Gastrocnemius medialis (tissue), 4 donors: ENCODE measurements around the gene HMX1.

Experiments
- CTCF ChIP-seq, 5 experiments: fragments of 450-650 bp in 3 of 5; fragments of 200-600 bp in 2 of 5; sonication (generic) in 2 of 5; IDR thresholded peaks in 4 of 5; conservative IDR thresholded peaks in 1 of 5; 1 replicate in 4 of 5; 2 replicates in 1 of 5; pipeline ENCODE4 v1.5.1; 2016 to 2019; ENCODE audit warnings: antibody characterized with exemption in 5 of 5, mild to moderate bottlenecking in 3 of 5, moderate library complexity in 3 of 5
- POLR2A ChIP-seq, 2 donors: fragments of 450-650 bp; IDR thresholded peaks; one replicate each; pipeline ENCODE4 v1.6.1; 2017; ENCODE audit warnings: antibody characterized with exemption in 2 of 2, mild to moderate bottlenecking in 2 of 2, moderate library complexity in 2 of 2

GRCh38 chr4:8834681-8835220 lies 36.9 kb downstream of the HMX1 start:
- TF ChIP-seq CTCF (IDR thresholded peaks at IDR 0.05 in 4 of 5, conservative IDR thresholded peaks at IDR 0.05 in 1 of 5): no peak
- TF ChIP-seq POLR2A (IDR thresholded peaks at IDR 0.05): no peak
